ENCODE results near the gene TOPBP1. TPM values are rescaled to one million over a fixed set of nuclear protein-coding genes. Genes with fewer than 3 reads are reported as not detected.

The TOPBP1 gene
- total and polyA plus RNA-seq, 2 of the 8 experiments (the other 6 are each of a cell fraction or from before 2014, with no cell fraction given) = 19.7 to 35.9 TPM

- H2BK12ac ChIP-seq (ENCODE audit: low read depth, low read length) = no peak overlapping the region
- CTCF ChIA-PET (ENCODE audit: partially characterized antibody) = interaction anchor here (0.6 to 0.7 kb wide), 3 partner anchors 142 to 407 kb away, joined by 3 to 7 read pairs (median 4); no protein-coding TSS in a partner anchor
- no peaks in the 10 kb centered on the region for H3K23me2 ChIP-seq (ENCODE audit: low read depth, low read length)
- H3K4ac ChIP-seq (replicated peaks; ENCODE audit: insufficient read length, low read depth, low read length) = no peak overlapping the region
- H3K36me3 ChIP-seq (ENCODE audit: control insufficient read depth in 2 of 4, insufficient read depth in 4 of 4, low read length in 3 of 4) = no peaks in the 10 kb centered on the region
- no peak overlapping the region for H4K91ac ChIP-seq (replicated peaks; ENCODE audit: insufficient read length, low read length)
- no peaks in the 10 kb centered on the region; a peak in 1 of 4 replicates for H3K79me2 ChIP-seq (ENCODE audit: control insufficient read depth in 1 of 2, insufficient read depth in 2 of 2, low read length in 2 of 2)
- no peak overlapping the region for H2BK20ac ChIP-seq (ENCODE audit: low read length)
- no peak overlapping the region for H3K56ac ChIP-seq (replicated peaks; ENCODE audit: insufficient read length, low read depth, low read length)
- no peak overlapping the region for H3K14ac ChIP-seq (ENCODE audit: insufficient read length)
- no peak overlapping the region for H2BK120ac ChIP-seq (replicated peaks; ENCODE audit: low read depth, low read length)
- H3K27ac ChIP-seq (ENCODE audit: low read depth, low read length) = no peak overlapping the region
- no peak overlapping the region for H3K18ac ChIP-seq (ENCODE audit: extremely low read depth, low read length)
- H2AFZ ChIP-seq (ENCODE audit: low read length) = no peak overlapping the region
- H3K9me3 ChIP-seq (ENCODE audit: insufficient read depth in 2 of 2, low read depth in 1 of 2, low read length in 1 of 2) = no peaks in the 10 kb centered on the region
- H3K4me2 ChIP-seq (ENCODE audit: insufficient read depth in 1 of 2, low read depth in 2 of 2, low read length in 2 of 2) = no peak overlapping the region
- no peaks in the 10 kb centered on the region for H3K79me1 ChIP-seq (ENCODE audit: low read depth, low read length)
- POLR2A ChIA-PET (ENCODE audit: partially characterized antibody) = interaction anchor here (1.3 kb wide), 1 partner anchor 17 kb away, joined by 4 read pairs; no protein-coding TSS in a partner anchor
- no peak for FAIRE-seq
- H3K23ac ChIP-seq (ENCODE audit: insufficient read length) = no peak overlapping the region
- peaks cover 0 to 2% (median 0%) of the 10 kb centered on the region in 4 experiments; a peak in 1 of 7 replicates for H3K4me1 ChIP-seq (replicated peaks in 1 of 4; ENCODE audit: control insufficient read depth in 3 of 4, insufficient read depth in 4 of 4, low read length in 3 of 4)
- no peak for DNase-seq (ENCODE audit: low read depth in 1 of 2, low spot score in 2 of 2)
- H2AK5ac ChIP-seq (ENCODE audit: low read depth, low read length) = no peak overlapping the region
- H3K4me3 ChIP-seq (ENCODE audit: extremely low read depth in 1 of 4, insufficient read depth in 2 of 4, low read depth in 3 of 4, low read length in 4 of 4) = no peak overlapping the region
- no peaks in the 10 kb centered on the region for H4K20me1 ChIP-seq (replicated peaks in 1 of 2; ENCODE audit: control insufficient read depth in 1 of 2, insufficient read depth in 2 of 2, low read length in 2 of 2)
- H4K8ac ChIP-seq (ENCODE audit: extremely low read depth, insufficient read depth, low read length) = no peak overlapping the region
- no peak overlapping the region for H3K9ac ChIP-seq (replicated peaks in 1 of 4; ENCODE audit: extremely low read depth in 1 of 4, low read depth in 3 of 4, low read length in 3 of 4)
- no peak overlapping the region for H4K5ac ChIP-seq (ENCODE audit: insufficient read length, low read depth, low read length)
- no peaks in the 10 kb centered on the region for H3K27me3 ChIP-seq (replicated peaks in 1 of 4; ENCODE audit: control insufficient read depth in 3 of 4, extremely low read depth in 1 of 4, insufficient read depth in 3 of 4, low read length in 3 of 4)
- 76% methylated on average over 2 of the region's 2 CpGs; no CpG with 5 or more reads in 1 of the 2 experiments for WGBS, 2 experiments (ENCODE audit: extremely low coverage in 1 of 2, insufficient coverage in 1 of 2, insufficient read length in 1 of 2, insufficient replicate concordance in 2 of 2, low coverage in 1 of 2, low lambda C conversion rate in 2 of 2, missing lambda C conversion rate in 1 of 2)
- TF ChIP-seq RFX5 (IDR thresholded peaks at IDR 0.05; ENCODE audit: borderline replicate concordance, low read depth, low read length) (no peak), CEBPB (IDR thresholded peaks at IDR 0.05; ENCODE audit: low read depth, low read length) (no peak), JUND (IDR thresholded peaks at IDR 0.05; ENCODE audit: low read length) (no peak), USF2 (IDR thresholded peaks at IDR 0.05; ENCODE audit: low read length) (no peak), BACH1 (IDR thresholded peaks at IDR 0.05; ENCODE audit: low read length) (no peak), TEAD4 (IDR thresholded peaks at IDR 0.05; ENCODE audit: low read depth, low read length) (no peak), KDM5A (IDR thresholded peaks at IDR 0.05; ENCODE audit: low read length) (no peak), BRCA1 (IDR thresholded peaks at IDR 0.05; ENCODE audit: low read depth, low read length) (no peak), CREB1 (IDR thresholded peaks at IDR 0.05) (no peak), SP2 (IDR thresholded peaks at IDR 0.05; ENCODE audit: low read length) (no peak), RBBP5 (IDR thresholded peaks at IDR 0.05; ENCODE audit: borderline replicate concordance, low read depth, low read length) (no peak)
- H2BK15ac ChIP-seq (ENCODE audit: low read length) = no peak overlapping the region
- no peak overlapping the region for H2BK5ac ChIP-seq (ENCODE audit: low read depth, low read length)
Observed at GRCh38 chr3:133667118-133667517, 5.4 kb upstream of the TOPBP1 start.

All from H1 (cell line).